Activated T-helper 2 cell treated with anti-CD3 and anti-CD28 coated beads, Interferon-gamma antibody, Interleukin-2, Interleukin-4, amounts not matched to agents 10 μg/mL and 5 μg/mL and 100 μg/mL, durations not matched to agents 14 hours and 24 hours and 36 hours (primary cell): ENCODE measurements around the gene INTS4. TPM values are rescaled to one million over a fixed set of nuclear protein-coding genes. Genes with fewer than 3 reads are reported as not detected.

Experiments used
- DNase-seq: peaks from one replicate; pipeline ENCODE4 v3.0.0; 2021; ENCODE audit warnings: low spot score
- H3K27ac Mint-ChIP-seq: one replicate; pipeline ENCODE4 v1.8.0; 2021; ENCODE audit warnings: mixed read lengths
- H3K27me3 Mint-ChIP-seq: one replicate; pipeline ENCODE4 v1.8.0; 2021; ENCODE audit warnings: low read depth, mixed read lengths
- H3K36me3 Mint-ChIP-seq: one replicate; pipeline ENCODE4 v1.8.0; 2021; ENCODE audit warnings: low read depth, mixed read lengths
- H3K4me1 Mint-ChIP-seq: one replicate; pipeline ENCODE4 v1.8.0; 2021; ENCODE audit warnings: low read depth, mixed read lengths
- H3K4me3 Mint-ChIP-seq: one replicate; pipeline ENCODE4 v1.8.0; 2021; ENCODE audit warnings: low read depth, mild to moderate bottlenecking, moderate library complexity, mixed read lengths
- H3K9me3 Mint-ChIP-seq: one replicate; pipeline ENCODE4 v1.8.0; 2021; ENCODE audit warnings: mixed read lengths
- intact Hi-C: fragments of 100-400 bp; cut with micrococcal nuclease; formaldehyde crosslinking; loops from one replicate; pipeline ENCODE4 v1.15.1; 2023
- total RNA-seq: library from RNA; stranded (reverse); gene quantifications from 2 replicates; pipeline ENCODE4 v1.2.3, GENCODE V29; 2022

Gene INTS4
- total RNA-seq, 1 donor from 2014 or later, result 62.7 TPM

GRCh38 chr11:77842441-77843121 is 151.9 kb downstream of the INTS4 start:
- DNase-seq, result no peak
- H3K4me3 Mint-ChIP-seq, result no peak overlapping the region
- peaks cover 23% of the 10 kb centered on the region for H3K36me3 Mint-ChIP-seq
- H3K4me1 Mint-ChIP-seq, result no peaks in the 10 kb centered on the region
- peaks cover 12% of the 10 kb centered on the region for H3K9me3 Mint-ChIP-seq
- H3K27ac Mint-ChIP-seq, result no peak overlapping the region
- H3K27me3 Mint-ChIP-seq, result no peaks in the 10 kb centered on the region
- intact Hi-C loops, result no loop called here

GRCh38 chr11:77833302-77833701 is 161.2 kb downstream of the INTS4 start:
- H3K36me3 Mint-ChIP-seq, result no peaks in the 10 kb centered on the region
- no peaks in the 10 kb centered on the region for H3K27me3 Mint-ChIP-seq
- H3K4me1 Mint-ChIP-seq, result no peaks in the 10 kb centered on the region
- no peaks in the 10 kb centered on the region for H3K9me3 Mint-ChIP-seq
- DNase-seq, result no peak
- H3K27ac Mint-ChIP-seq, result no peak overlapping the region
- intact Hi-C loops, result no loop called here
- no peak overlapping the region for H3K4me3 Mint-ChIP-seq

- intact Hi-C loops, result no loop called here
- Mint-ChIP-seq H3K36me3 (no peaks in the 10 kb centered on the region), H3K27ac (no peak overlapping the region), H3K4me1 (no peaks in the 10 kb centered on the region), H3K9me3 (no peaks in the 10 kb centered on the region), H3K4me3 (no peak overlapping the region), H3K27me3 (no peaks in the 10 kb centered on the region)
- no peak for DNase-seq
Observed at GRCh38 chr11:77828926-77829325, 165.5 kb downstream of the INTS4 start.

Other genes with a start within 250 kb of the INTS4 start
- gene RSF1, start 173.9 kb downstream of the INTS4 start, total RNA-seq, result 43.3 and 45.5 TPM in 2 replicates
- 3.0 and 3.6 TPM in 2 replicates for gene AAMDC, start 173.5 kb downstream of the INTS4 start, total RNA-seq
- gene KCTD14, start 28.6 kb upstream of the INTS4 start, total RNA-seq, result 0.23 and 0.34 TPM in 2 replicates
- not detected in 2 replicates for gene THRSP, start 69.2 kb upstream of the INTS4 start, total RNA-seq
- 208 and 215 TPM in 2 replicates for gene NDUFC2, start 85.2 kb upstream of the INTS4 start, total RNA-seq
- 58.6 and 70.1 TPM in 2 replicates for gene ALG8, start 145.0 kb upstream of the INTS4 start, total RNA-seq
- 10.0 and 10.4 TPM in 2 replicates for gene KCTD21, start 194.0 kb upstream of the INTS4 start, total RNA-seq
- 12.9 and 14.6 TPM in 2 replicates for gene USP35, start 194.3 kb upstream of the INTS4 start, total RNA-seq